Activated effector memory CD4-positive, alpha-beta T cell treated with anti-CD3 and anti-CD28 coated beads, Interleukin-2, amount 50 U/mL, for 16 hours (primary cell): ENCODE results near the gene ACOXL.
"Not testable (repeated sequence)": the region's sequence is repeated elsewhere in the genome, so short reads cannot be mapped to it uniquely, and the experiment has no call there.

ENCODE experiments used
- DNase-seq: peaks from one replicate; pipeline ENCODE4 v3.0.0-alpha.2; 2020

The ACOXL gene

GRCh38 chr2:110732422-110733413 is at the start of gene ACOXL:
ACOXL (plus strand) TSS chr2:110732573; CDS start chr2:110768390, 35,817 bp downstream.
- DNase-seq, result no peak

DNA sequence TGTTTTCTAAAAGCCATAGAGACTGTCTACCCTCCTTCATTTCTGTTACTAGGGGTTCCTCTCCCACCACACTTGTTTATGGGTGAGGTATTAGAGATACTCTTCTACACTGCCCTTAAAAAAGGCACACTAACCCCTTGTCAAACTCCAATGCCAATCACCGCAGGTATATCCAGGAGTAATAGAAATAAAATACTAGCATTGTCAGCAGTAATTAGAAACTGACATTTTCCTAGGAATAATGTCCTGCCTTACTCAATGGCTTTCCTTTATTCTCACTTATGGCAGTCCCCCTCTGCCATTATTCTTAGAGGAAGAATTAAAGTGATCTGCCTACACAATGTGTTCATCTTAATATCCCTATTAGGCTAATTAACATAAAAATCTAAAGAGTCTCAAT is 49.5 kb upstream of the ACOXL start:
- DNase-seq, result no peak

GRCh38 chr2:110687775-110688484 is 44.4 kb upstream of the ACOXL start:
- DNase-seq, result not testable (repeated sequence)

GRCh38 chr2:110688594-110689091 is 43.7 kb upstream of the ACOXL start:
- no peak for DNase-seq

GRCh38 chr2:110690083-110690965 is 42.0 kb upstream of the ACOXL start:
- no peak for DNase-seq

- DNase-seq, result no peak
Observed at GRCh38 chr2:110691612-110692258, 40.6 kb upstream of the ACOXL start.

- DNase-seq, result not testable (repeated sequence)
Observed at GRCh38 chr2:110695146-110695898, 37.1 kb upstream of the ACOXL start.

GRCh38 chr2:110698253-110698652 is 34.1 kb upstream of the ACOXL start:
- not testable (repeated sequence) for DNase-seq

GRCh38 chr2:110702514-110703380 is 29.6 kb upstream of the ACOXL start:
- DNase-seq, result no peak

DNA sequence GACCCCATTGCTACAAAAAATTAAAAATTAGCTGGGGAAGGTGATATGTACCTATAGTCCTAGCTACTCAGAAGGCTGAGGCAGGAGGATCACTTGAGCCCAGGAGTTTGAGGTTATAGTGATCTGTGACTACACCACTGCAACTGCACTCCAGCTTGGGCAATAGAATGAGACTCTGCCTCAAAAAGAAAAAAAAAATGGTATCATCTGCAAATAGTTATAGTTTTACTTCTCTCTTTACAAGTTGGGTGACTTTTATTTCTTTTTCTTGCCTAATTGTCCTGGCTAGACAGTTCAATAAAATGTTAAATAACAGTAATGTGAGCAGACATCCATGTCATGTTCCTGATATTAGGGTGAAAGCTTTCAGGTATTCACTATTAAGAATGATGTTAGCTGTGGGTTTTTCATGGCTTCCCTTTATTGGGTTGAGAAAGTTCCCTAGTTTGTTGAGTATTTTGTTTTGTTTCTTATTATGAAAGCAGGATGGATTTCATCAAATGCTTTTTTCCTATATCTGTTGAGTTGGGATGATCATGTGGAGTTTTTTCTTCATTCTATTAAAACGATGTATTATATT is 24.9 kb upstream of the ACOXL start:
- no peak for DNase-seq

DNA sequence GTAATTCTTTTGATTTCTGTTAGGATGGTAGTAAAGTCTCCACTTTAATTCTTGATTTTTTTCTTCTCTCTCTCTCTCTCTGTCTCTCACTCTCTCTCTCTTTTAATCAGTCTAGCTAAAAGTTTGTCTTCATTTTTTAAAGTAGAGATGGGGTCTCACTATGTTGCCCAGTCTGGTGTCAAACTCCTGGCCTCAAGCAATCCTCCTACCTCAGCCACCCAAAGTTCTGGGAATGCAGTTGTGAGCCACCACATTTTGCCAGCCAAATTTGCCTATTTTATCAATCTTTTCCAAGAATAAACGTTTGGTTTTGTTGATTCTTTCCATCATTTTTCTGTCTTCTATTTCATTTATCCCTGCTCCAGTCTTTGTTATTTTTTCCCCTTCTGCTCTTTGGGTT is 23.9 kb upstream of the ACOXL start:
- no peak for DNase-seq

DNA sequence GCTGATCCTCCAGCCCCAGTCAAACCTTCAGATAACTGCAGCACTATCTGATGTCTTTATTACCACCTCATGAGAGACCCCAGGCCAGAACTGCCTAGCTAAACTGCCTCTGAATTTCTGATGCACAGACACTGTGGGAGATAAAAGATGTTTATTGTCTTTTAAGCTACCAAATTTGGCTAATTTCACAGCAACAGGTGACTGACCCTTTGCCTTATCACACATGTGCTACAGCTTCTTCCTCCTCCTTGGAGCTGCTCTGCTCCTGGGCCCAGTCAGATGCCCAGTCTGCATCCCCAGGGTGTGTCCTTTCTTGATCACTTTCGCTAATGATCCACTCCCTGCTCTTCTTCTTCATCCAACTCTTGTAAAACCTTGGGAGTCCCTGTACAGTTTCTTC is 19.6 kb upstream of the ACOXL start:
- DNase-seq, result no peak

DNA sequence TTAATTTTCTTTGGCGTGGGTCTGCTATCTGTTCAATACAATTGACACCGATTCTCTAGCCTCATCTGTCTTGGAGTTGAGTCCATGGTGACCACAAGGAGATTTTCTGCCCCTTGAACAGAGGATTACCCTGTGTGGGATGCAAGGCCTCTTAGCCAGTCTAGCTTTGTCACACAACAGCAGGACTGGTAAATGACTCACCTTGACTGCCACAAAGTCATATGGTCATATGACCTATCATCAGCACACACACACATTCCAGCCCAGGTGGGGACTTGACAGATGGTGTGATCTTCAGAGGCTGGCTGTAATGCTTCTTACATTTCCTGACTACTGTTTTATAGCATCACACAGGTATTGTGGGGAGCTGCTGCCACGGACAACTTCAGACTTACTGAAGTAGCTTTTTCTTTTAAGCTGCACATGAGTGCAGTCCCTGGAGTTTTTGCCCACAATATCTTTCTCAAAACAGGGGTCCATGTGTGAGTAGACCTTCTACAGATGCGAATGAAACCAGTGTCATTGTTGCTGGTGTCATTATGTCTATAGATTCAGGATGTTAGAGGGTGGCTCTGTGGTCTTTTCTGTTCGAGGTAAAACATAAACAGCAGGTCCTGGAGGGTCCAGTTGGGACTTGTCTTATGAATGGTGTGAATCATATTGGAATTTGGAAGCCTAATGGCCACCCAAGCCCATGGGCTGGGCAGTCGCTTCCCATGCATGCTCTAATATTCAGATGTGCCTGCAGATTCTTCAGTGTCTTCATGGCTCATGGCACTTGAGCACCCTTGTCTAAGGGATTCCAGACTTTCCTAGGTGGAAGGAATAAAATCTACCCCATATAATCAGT is 18.6 kb upstream of the ACOXL start:
- DNase-seq, result no peak

DNA sequence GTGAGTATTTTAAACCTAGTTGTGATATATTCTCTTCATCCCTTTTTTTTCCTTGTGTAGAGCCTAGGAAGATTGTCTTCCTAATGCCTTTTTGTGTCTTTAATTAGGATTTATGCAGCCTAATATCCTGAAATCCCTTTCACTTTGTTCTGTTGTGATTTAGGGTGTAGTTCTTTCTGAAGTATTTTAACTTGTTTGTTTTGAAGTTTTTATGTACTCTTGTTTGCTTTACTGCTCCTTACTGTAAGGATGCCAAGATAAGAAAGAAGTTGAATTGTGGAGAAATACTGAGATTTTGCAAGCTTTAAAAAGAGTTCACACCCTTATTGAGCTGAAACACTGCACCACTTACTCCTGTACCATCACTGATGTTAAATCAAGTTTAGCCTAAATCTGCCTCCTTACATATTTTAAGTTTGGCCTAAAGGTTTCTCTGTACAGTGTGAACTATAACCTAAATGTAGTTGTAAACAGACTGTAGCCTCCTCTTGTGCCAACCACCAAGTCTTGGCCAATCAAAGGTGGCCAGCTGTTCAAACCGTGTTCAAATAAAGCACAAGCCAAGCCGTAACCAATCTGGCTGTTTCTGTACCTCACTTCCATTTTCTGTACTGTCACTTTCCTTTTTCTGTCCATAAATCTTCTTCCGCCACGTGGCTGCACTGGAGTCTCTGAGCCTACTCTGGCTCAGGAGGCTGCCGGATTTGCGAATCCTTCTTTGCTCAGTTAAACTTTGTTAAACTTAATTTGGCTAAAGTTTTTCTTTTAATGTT is 17.7 kb upstream of the ACOXL start:
- DNase-seq, result no peak

- no peak for DNase-seq
Observed at GRCh38 chr2:110716959-110717645, 15.3 kb upstream of the ACOXL start.

- DNase-seq, result no peak
Observed at GRCh38 chr2:110717734-110718133, 14.6 kb upstream of the ACOXL start.

- no peak for DNase-seq
Observed at GRCh38 chr2:110718382-110718781, 14.0 kb upstream of the ACOXL start.

GRCh38 chr2:110718990-110719389 is 13.4 kb upstream of the ACOXL start:
- DNase-seq, result no peak
